Fibroblast of skin of right quadriceps (primary cell): ENCODE measurements around the gene NKAIN2.
A peak's percentile ranks its signal among the peaks of the same experiment; 100 is the strongest.

Experiments
- DNase-seq: peaks from one replicate; pipeline ENCODE4 v3.0.0-alpha.2; 2013

Gene NKAIN2

DNA sequence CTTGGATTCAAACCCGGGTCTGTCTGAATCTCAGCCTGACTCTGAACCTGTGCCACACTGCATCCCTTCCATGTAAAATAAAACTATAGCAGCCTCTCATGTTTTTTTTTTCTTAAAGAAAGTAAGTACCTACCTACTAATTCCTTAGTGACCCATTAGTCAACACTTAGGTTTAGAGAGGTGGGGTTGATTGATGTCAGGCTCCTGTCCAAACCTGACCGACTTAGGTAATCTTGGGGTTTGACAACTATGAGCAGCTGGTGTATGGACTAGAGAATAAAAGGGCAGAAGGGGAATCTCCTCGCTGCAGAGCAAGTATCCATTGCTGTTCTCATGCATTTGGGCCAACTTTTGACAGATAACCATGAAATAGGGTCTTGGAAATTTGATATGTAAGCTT, 6.5 kb downstream of the NKAIN2 start:
- no peak for DNase-seq

GRCh38 chr6:123810948-123811347, 7.3 kb downstream of the NKAIN2 start:
- DNase-seq, result no peak

DNA sequence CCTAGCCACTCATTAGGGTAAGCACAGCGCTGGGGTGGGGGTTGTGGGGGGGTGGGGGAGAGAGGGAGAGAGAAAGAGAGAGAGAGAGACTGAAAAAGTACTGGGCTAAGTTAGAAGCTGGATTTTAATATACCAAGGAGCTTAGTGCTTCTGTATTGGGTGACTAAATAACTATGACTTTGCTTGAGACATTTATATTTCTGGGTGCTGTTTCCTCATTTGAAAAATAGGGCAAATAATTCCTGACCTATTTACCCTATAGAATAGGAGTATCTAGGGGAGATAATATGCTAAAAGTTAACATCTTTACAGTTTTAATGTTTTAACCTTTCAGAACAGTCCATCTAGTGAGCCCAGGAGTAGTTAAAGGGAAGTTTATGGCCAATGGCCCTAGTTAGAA, 7.7 kb downstream of the NKAIN2 start:
- no peak for DNase-seq

- DNase-seq, result no peak
These were observed 9.0 kb downstream of the NKAIN2 start for GRCh38 chr6:123812621-123813020.

- no peak for DNase-seq
These were observed 17.4 kb downstream of the NKAIN2 start for GRCh38 chr6:123821112-123821511.

- DNase-seq, result peak; percentile 68
These were observed 25.8 kb downstream of the NKAIN2 start for GRCh38 chr6:123829302-123829953.

GRCh38 chr6:123830120-123830519, 26.5 kb downstream of the NKAIN2 start:
- no peak for DNase-seq

GRCh38 chr6:123838505-123839234, 35.0 kb downstream of the NKAIN2 start:
- no peak for DNase-seq

DNA sequence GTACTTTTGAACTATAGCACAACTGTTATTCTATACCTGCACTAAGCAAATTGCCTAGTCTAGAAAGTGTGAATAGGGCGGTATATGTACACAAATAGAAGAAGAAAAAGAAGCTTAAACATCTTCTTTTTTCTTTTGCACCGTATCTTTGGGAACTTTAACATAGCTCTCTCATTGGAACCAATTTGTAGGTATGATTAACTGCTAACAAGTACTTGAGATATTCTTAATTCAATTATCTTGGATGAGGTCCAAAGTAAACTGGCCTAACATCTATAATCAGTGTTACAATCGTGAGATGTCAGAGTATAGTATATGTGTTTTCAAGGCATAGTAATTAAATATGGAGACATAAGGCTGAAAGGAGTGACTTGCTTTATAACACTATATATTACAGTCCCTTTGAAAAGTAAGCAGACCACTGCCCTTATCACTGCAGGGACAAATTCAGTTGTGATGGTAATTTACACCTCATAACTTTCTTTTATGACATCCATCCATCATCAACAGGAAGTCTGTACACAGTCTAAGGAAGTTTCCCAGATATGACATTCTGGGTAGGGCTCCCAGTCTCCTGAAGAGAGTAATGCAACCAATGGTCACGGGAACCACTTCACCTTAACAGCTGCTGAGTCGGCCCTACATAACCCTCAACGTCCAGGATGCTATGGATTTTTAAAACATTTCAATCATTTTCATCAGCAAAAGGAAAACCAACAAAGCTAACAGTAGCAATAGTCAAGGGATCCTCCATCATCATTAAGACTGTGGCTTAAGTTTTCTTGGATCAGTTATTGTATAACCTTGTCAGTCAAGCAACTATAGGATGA, 37.6 kb downstream of the NKAIN2 start:
- DNase-seq, result no peak

- no peak for DNase-seq
These were observed 40.3 kb downstream of the NKAIN2 start for GRCh38 chr6:123844011-123844410.

DNA sequence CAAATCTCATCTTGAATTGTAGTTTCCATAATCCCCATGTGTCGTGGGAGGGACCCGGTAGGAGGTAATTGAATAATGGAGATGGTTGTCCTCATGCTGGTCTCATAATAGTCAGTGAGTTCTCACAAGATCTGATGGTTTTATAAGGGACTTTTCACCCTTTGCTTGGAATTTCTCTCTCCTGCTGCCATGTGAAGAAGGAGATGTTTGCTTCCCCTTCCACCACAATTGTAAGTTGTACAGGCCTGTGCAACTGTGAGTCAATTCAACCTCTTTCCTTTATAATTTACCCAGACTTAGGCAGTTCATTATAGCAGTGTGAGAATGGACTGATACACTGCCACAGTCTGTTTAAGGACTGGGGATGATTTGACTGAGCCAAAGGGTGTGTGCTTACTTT, 44.7 kb downstream of the NKAIN2 start:
- DNase-seq, result no peak

- no peak for DNase-seq
These were observed 45.7 kb downstream of the NKAIN2 start for GRCh38 chr6:123849406-123849805.

DNA sequence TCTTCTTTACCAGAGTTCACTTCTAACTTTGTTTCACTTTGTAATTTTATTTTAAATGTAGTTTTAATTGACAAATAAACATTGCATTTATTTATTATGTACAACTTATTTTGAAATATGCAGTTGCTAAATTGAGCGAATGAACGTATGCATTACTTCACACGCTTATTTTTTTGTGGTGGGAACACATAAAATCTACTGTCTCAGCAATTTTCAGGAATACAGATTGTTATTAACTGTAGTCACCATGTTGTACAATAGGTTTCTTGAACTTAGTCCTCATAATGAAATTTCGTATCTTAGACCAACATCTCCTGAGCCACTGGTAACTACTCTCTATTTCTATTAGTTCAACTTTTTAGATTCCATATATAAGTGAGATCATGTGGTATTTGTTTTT, 46.9 kb downstream of the NKAIN2 start:
- DNase-seq, result no peak

- no peak for DNase-seq
These were observed 50.5 kb downstream of the NKAIN2 start for GRCh38 chr6:123854201-123854600.

DNA sequence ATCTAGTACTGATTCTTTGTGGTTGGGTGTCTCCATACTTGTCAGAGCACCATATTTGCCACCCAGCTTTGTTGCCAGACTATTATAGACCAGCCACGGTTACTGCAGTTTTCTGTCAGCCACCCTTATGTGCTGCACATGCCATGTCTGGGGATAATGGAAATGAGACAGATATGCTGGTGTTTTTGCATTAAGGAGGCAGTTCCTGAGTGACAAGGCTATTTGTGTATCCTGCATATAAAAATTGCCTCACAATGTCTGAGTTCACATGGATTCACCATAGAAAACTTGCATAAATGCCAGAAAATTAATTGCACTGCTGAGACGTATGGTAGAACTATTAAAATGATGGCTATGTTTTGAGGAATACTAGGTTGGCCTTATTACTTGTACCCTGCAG, 51.8 kb downstream of the NKAIN2 start:
- DNase-seq, result no peak

GRCh38 chr6:123859291-123859690, 55.6 kb downstream of the NKAIN2 start:
- DNase-seq, result no peak

GRCh38 chr6:123869334-123869733, 65.7 kb downstream of the NKAIN2 start:
- no peak for DNase-seq

GRCh38 chr6:123873974-123874373, 70.3 kb downstream of the NKAIN2 start:
- DNase-seq, result no peak

DNA sequence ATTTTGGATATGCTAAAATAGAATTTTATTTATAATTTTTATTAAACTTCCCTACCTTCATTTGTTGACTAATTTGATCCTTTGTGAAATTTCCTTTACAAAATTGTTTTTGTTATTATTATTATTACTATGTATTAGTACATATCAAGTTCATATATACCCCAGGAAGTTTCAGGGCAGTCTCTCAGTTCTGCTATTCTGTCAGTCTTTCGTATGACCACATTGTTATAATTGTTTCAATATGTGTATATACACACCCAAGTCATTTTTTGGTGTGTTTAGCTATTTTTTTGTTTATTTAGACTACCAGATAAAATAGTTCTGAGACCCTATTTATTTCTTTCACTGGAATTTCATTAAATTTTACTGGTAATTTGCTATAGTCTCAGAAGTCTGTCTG, 72.1 kb downstream of the NKAIN2 start:
- DNase-seq, result no peak

GRCh38 chr6:123879749-123880148, 76.1 kb downstream of the NKAIN2 start:
- DNase-seq, result no peak

DNA sequence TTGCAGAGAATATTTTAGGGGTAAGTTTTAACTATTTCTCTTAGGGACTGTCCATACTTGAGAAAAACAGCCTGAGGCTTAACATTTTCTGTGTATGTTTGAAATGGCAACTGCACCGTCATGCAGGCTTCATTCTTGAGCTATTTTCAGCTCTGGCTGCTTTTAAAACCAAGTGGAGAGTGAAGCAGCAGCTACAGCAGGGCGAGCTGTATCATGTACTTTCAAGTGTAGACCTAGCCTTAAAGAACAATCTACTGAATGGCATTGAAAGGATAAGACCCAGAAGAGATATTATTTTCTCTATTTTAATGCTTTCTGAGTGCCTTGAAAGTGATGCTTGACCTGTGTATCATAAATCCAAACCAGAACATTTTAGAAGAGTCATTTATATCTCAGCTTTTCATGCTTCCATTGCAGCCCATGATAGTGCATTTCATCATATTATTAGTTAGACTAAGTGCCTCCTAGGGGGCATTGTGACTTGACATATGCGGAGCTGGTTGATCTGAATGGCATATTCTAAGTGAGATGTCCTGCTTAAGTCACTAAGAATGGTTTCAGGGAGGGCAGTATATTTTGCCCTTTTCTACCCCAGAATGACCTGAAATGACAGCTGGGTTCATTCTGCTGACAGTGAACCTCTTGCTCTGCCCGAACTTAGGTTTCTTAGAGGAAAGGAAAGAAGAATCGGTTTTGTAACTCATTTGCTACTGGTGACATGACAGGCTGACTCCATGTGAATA, 85.3 kb downstream of the NKAIN2 start:
- DNase-seq, result no peak

DNA sequence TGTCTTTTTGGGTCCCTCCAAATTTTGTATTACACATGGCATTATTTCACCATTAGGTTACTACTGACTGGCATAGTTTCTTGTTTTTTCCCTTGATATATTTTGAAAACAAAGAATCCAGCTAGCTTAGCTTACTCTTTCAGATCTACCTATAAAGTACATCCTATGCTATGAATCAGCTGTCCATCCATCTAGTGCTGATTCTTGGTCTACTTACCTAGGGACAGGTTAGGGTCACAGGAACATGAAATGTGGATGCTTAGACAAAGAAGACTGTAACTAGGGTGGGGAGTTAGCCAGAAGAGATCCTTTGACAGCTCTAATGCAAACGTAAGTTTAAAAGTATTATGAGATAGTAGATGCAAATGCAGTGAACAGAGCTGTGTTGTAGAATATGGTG, 91.7 kb downstream of the NKAIN2 start:
- no peak for DNase-seq

- no peak for DNase-seq
These were observed 92.1 kb downstream of the NKAIN2 start for GRCh38 chr6:123895806-123896205.
